SKM-1 treated with dmso at 0.1 percent for 144 hours (cell line): ENCODE measurements around the gene UNCX.

ENCODE experiments used
- DNase-seq: peaks from one replicate; lab custom pipeline; 2025; ENCODE audit not compliant: unreplicated experiment; lab: John Stamatoyannopoulos, UW

The UNCX gene

GRCh38 chr7:1214516-1214915, 18.2 kb upstream of the UNCX start:
- DNase-seq: no peak

- DNase-seq: no peak
These were observed 14.0 kb upstream of the UNCX start for GRCh38 chr7:1218541-1219165.

GRCh38 chr7:1219498-1219897, 13.2 kb upstream of the UNCX start:
- no peak for DNase-seq

- no peak for DNase-seq
These were observed 12.5 kb upstream of the UNCX start for GRCh38 chr7:1220000-1220726.

- DNase-seq: no peak
These were observed 11.5 kb upstream of the UNCX start for GRCh38 chr7:1220977-1221745.

- no peak for DNase-seq
These were observed 9.3 kb upstream of the UNCX start for GRCh38 chr7:1223196-1223981.

- no peak for DNase-seq
These were observed 8.5 kb upstream of the UNCX start for GRCh38 chr7:1224086-1224716.

GRCh38 chr7:1225030-1225429, 7.6 kb upstream of the UNCX start:
- no peak for DNase-seq

GRCh38 chr7:1225441-1226185, 7.1 kb upstream of the UNCX start:
- DNase-seq: no peak

- DNase-seq: no peak
These were observed 6.3 kb upstream of the UNCX start for GRCh38 chr7:1226186-1226901.

- DNase-seq: no peak
These were observed 5.4 kb upstream of the UNCX start for GRCh38 chr7:1227071-1227804.

- no peak for DNase-seq
These were observed 4.7 kb upstream of the UNCX start for GRCh38 chr7:1227814-1228544.

GRCh38 chr7:1228545-1229201, 4.0 kb upstream of the UNCX start:
- no peak for DNase-seq

- no peak for DNase-seq
These were observed 3.3 kb upstream of the UNCX start for GRCh38 chr7:1229202-1229947.

GRCh38 chr7:1229956-1230355, 2.7 kb upstream of the UNCX start:
- DNase-seq: no peak

GRCh38 chr7:1230411-1231213, 2.1 kb upstream of the UNCX start:
- no peak for DNase-seq
